Activated CD8-positive, alpha-beta T cell treated with anti-CD3 and anti-CD28 coated beads, Interleukin-2, amount 10 ng/mL, durations not matched to agents 7 days and 5 days (primary cell): ENCODE data around the gene C6orf163. TPM values are rescaled to one million over a fixed set of nuclear protein-coding genes. Genes with fewer than 3 reads are reported as not detected.
"Not testable (repeated sequence)": the region's sequence is repeated elsewhere in the genome, so short reads cannot be mapped to it uniquely, and the experiment has no call there.

Source experiments
- ATAC-seq: fragments of 150-1000 bp; cut with Tn5 transposase; one replicate; pipeline ENCODE4 v1.10.0; 2021; ENCODE audit warnings: moderate library complexity
- CTCF ChIA-PET: fragments of 350-600 bp; sonication (Branson Sonifier 250); formaldehyde crosslinking; loops from one replicate; lab custom pipeline; 2021; ENCODE audit warnings: antibody characterized with exemption; lab: Charles Lee
- POLR2A ChIA-PET: fragments of 350-600 bp; sonication (Branson Sonifier 250); formaldehyde crosslinking; loops from one replicate; lab custom pipeline; 2021; ENCODE audit warnings: antibody characterized with exemption; lab: Charles Lee
- DNase-seq: peaks from one replicate; pipeline ENCODE4 v3.0.0-alpha.2; 2020
- H3K27ac Mint-ChIP-seq: one replicate; pipeline ENCODE4 v1.8.0; 2021; ENCODE audit warnings: mild to moderate bottlenecking, mixed read lengths
- H3K27me3 Mint-ChIP-seq: one replicate; pipeline ENCODE4 v1.8.0; 2021; ENCODE audit warnings: low read depth, mixed read lengths
- H3K36me3 Mint-ChIP-seq: one replicate; pipeline ENCODE4 v1.8.0; 2021; ENCODE audit warnings: low read depth, mixed read lengths
- H3K4me1 Mint-ChIP-seq: one replicate; pipeline ENCODE4 v1.8.0; 2021; ENCODE audit warnings: low read depth, mixed read lengths
- H3K4me3 Mint-ChIP-seq: one replicate; pipeline ENCODE4 v1.8.0; 2021; ENCODE audit warnings: mild to moderate bottlenecking, mixed read lengths
- H3K9me3 Mint-ChIP-seq: one replicate; pipeline ENCODE4 v1.8.0; 2022; ENCODE audit warnings: mixed read lengths; ENCODE audit not compliant: insufficient read depth
- total RNA-seq, 2 experiments: library from RNA; stranded (reverse); gene quantifications; one replicate each; pipeline ENCODE4 v1.2.3, GENCODE V29; 2021

C6orf163 gene
- total RNA-seq = 1 to 10 TPM; 1.5 to 1.9 TPM

DNA sequence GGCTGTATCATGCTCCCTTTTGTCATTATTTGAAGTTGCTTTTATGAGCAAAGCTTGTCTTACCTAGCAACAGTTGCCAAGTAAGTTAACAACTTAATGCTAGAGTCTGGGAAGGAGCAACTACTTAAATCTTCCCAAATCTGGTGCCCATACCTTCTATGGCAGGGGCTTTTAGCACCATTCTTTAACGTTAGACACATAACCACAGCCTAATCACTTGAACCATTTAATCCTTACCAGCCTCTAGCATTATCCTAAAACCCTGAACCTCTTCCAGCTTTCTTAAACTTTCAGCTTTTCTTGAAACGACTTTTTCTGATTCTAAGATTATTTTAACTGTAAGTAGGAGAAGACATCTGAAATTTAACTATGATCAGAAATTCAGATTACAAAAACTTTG is at the start of gene C6orf163:
C6orf163 (plus strand) TSS at position 83 of the 400 bp plus-strand sequence; CDS start at position 370, 287 bp downstream.
- Mint-ChIP-seq H3K27ac (no peak within 1 kb of the TSS), H3K36me3 (peaks cover 3% of the 10 kb centered on the region), H3K27me3 (no peaks in the 10 kb centered on the region), H3K4me1 (no peaks in the 10 kb centered on the region), H3K9me3 (no peaks in the 10 kb centered on the region), H3K4me3 (no peak within 1 kb of the TSS)
- ChIA-PET CTCF (no interaction called here), POLR2A (no interaction called here)
- no peak for DNase-seq
- ATAC-seq = no peak

GRCh38 chr6:87297119-87297518 is 47.5 kb upstream of the C6orf163 start:
- CTCF ChIA-PET = interaction anchor here (0.5 to 1.2 kb wide), 2 partner anchors 19 to 303 kb away, joined by 3 read pairs; no protein-coding TSS in a partner anchor
- Mint-ChIP-seq H3K9me3 (no peaks in the 10 kb centered on the region), H3K36me3 (no peaks in the 10 kb centered on the region), H3K4me3 (no peak overlapping the region), H3K27ac (no peak overlapping the region), H3K27me3 (peaks cover 27% of the 10 kb centered on the region), H3K4me1 (no peaks in the 10 kb centered on the region)
- POLR2A ChIA-PET = no interaction called here
- no peak for ATAC-seq
- DNase-seq = no peak

DNA sequence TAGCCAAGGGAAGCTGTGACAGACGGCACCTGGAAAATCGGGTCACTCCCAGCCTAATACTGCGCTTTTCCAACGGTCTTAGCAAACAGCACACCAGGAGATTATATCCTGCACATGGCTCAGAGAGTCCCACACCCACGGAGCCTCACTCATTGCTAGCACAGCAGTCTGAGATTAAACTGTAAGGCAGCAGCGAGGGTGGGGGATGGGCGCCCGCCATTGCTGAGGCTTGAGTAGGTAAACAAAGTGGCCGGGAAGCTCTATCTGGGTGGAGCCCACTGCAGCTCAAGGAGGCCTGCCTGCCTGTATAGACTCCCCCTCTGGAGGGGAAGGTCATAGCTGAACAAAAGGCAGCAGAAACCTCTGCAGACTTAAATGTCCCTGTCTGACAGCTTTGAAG is 43.3 kb upstream of the C6orf163 start:
- H3K4me1 Mint-ChIP-seq, H3K4me3 Mint-ChIP-seq, DNase-seq, H3K9me3 Mint-ChIP-seq, ATAC-seq, H3K36me3 Mint-ChIP-seq, POLR2A ChIA-PET, H3K27ac Mint-ChIP-seq: not testable (repeated sequence)
- peaks cover 16% of the 10 kb centered on the region for H3K27me3 Mint-ChIP-seq
- CTCF ChIA-PET = interaction anchor here (1.4 kb wide), 1 partner anchor 21 kb away, joined by 4 read pairs; no protein-coding TSS in a partner anchor

- ChIA-PET POLR2A (no interaction called here), CTCF (interaction anchor here (1.5 kb wide), 1 partner anchor 9 kb away, joined by 4 read pairs; no protein-coding TSS in a partner anchor)
- ATAC-seq (no peak), DNase-seq (no peak)
- H3K27ac Mint-ChIP-seq = no peak overlapping the region
- H3K4me1 Mint-ChIP-seq = no peaks in the 10 kb centered on the region
- H3K27me3 Mint-ChIP-seq = peaks cover 26% of the 10 kb centered on the region
- no peaks in the 10 kb centered on the region for H3K9me3 Mint-ChIP-seq
- no peak overlapping the region for H3K4me3 Mint-ChIP-seq
- H3K36me3 Mint-ChIP-seq = no peaks in the 10 kb centered on the region
Measured at GRCh38 chr6:87308970-87309369, 35.6 kb upstream of the C6orf163 start.

DNA sequence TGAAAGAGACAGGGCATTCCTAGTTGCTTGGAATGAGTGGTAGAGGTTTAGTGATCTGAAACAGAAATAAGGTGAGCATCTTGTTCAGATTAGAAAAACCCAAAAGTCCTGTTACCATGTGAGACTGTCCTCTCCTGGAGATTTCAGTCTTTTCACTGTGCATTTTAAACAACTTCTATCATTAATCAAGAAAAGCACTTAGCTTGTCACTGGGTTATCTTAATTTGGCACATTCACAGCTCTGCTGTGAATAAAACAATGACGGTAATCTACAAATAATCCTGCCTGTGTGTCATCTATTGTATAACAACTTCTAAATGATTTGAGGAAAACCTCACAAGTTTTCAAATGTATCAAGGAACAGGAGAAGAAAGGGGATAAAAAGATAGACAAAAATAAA is 31.8 kb upstream of the C6orf163 start:
- CTCF ChIA-PET = interaction anchor here (1.2 kb wide), 1 partner anchor 9 kb away, joined by 3 read pairs; no protein-coding TSS in a partner anchor

DNA sequence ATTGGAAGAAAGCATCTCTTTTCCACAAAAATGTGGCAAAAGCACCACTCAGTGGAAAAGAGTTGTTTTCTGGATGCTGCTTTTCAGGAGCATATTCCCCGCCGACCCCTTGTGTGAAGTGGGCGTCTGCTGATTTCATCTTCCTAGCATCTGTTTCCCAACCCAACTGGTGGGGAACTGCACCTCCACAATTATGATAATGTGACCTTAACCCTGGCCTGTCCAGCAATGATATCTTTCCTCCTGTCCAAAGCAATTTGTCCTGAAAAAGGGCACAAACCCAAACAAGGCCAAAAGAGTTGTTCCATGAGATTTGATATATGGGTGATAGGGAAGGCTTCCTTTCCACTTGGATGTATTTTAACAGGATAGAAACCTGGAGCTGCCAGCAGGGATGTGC is 29.5 kb upstream of the C6orf163 start:
- H3K36me3 Mint-ChIP-seq = no peaks in the 10 kb centered on the region
- H3K9me3 Mint-ChIP-seq = no peaks in the 10 kb centered on the region
- no peaks in the 10 kb centered on the region for H3K4me1 Mint-ChIP-seq
- H3K27ac Mint-ChIP-seq = no peak overlapping the region
- no peak overlapping the region for H3K4me3 Mint-ChIP-seq
- peaks cover 31% of the 10 kb centered on the region for H3K27me3 Mint-ChIP-seq
- ChIA-PET POLR2A (no interaction called here), CTCF (no interaction called here)
- DNase-seq (no peak), ATAC-seq (no peak)

More for the DNA sequence above, 31.8 kb upstream of the C6orf163 start:
- DNase-seq (no peak), ATAC-seq (no peak)
- Mint-ChIP-seq H3K4me1 (no peaks in the 10 kb centered on the region), H3K4me3 (no peak overlapping the region), H3K9me3 (no peaks in the 10 kb centered on the region), H3K36me3 (no peaks in the 10 kb centered on the region), H3K27ac (no peak overlapping the region), H3K27me3 (peaks cover 29% of the 10 kb centered on the region)
- POLR2A ChIA-PET = no interaction called here

DNA sequence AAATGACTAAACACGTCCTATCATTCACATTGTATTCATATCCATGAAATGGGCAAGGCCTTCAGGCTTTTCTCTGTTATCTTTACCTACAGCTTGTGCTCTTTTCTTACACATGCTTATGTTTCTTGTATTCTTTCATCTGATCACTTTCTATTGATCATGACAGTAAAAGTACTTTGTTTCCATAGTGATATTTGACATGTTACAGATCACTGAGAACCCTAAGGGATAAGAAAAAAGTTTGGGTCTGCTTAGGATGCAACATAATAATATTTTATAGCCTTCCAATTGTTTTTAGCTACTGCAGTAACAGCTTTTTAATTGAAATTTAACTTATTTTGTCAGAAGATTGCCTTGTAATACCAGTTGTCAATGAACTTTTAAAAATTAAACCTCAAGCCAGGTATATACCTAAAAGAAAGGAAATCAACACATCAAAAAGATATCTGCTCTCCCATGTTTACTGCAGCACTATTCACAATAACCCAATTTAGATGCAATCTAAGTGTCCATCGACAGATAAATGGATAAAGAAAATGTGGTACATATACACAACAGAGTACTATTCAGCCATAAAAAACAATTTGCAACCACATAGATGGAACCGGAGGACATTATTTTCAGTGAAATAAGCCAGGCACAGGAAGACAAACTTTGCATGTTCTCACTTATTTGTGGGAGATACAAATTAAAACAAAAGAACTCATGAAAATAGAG is 25.2 kb upstream of the C6orf163 start:
- peaks cover 3% of the 10 kb centered on the region for H3K36me3 Mint-ChIP-seq

DNA sequence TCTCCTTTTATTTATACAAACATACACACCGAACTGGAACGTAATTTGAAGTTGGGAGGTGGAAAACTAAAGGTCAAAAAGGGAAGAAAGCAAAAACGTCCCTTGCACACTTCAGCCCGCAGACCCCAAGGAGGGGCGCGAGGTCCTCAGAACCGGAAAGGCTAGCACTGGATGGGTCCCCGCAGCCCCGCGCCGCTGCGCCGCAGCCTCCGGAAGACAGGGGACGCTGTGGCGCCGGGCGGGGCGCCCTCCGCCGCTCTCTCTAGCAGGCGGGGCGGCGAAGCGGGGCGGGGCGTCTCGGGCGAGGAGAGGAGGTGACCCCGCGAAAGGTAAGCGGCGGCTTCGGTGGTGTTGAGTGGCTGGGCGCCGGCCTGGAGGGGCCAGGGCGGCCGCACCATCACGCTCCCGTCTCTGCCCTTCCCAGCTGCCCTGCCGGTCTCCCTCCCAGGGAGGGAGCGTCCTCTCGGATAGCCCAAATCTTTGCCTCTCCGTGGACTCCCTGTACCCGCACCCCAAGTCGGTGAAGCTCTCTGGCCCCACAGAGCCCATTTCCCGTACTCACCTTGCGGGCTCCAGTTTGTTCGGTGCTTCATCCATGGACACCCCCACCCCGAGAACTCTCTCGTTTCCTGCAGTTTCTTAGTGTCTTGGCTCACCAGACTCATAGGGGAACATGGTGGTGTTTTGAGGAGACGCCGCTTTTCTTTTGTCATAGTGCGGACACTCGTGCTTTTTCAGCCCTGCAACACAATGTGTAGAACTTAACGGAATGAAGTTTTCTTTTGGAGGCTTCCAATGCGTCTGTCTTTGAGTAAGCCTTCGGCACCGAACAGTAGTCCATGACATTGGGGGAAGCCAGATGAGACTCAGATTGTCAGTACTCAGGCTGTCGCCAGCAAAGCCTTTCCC is 22.1 kb upstream of the C6orf163 start, which contains the start of gene SMIM8:
SMIM8 (plus strand) TSS at position 285 of the 909 bp plus-strand sequence. CDS start 14,444 bp downstream, outside the sequence.
- peak; percentile 91 for DNase-seq
- ChIA-PET CTCF (interaction anchor here (0.7 to 2.1 kb wide), 11 partner anchors 9 to 350 kb away, joined by 3 to 8 read pairs (median 3); partner anchors contain the start of genes CFAP206 and ZNF292), POLR2A (no interaction called here)
- Mint-ChIP-seq H3K27me3 (peaks cover 4% of the 10 kb centered on the region), H3K9me3 (peaks cover 10% of the 10 kb centered on the region), H3K27ac (peak within 1 kb of the TSS; percentile 85), H3K36me3 (peaks cover 9% of the 10 kb centered on the region), H3K4me3 (peak within 1 kb of the TSS; percentile 96), H3K4me1 (peaks cover 19% of the 10 kb centered on the region)
- ATAC-seq = peak; percentile 99

More for the DNA sequence above, 25.2 kb upstream of the C6orf163 start:
- Mint-ChIP-seq H3K27me3 (peaks cover 11% of the 10 kb centered on the region), H3K27ac (no peak overlapping the region), H3K4me3 (no peak overlapping the region), H3K4me1 (peaks cover 17% of the 10 kb centered on the region), H3K9me3 (peaks cover 5% of the 10 kb centered on the region)
- ChIA-PET CTCF (interaction anchor here (0.8 to 1.4 kb wide), 3 partner anchors 10 to 254 kb away, joined by 3 to 4 read pairs (median 3); no protein-coding TSS in a partner anchor), POLR2A (no interaction called here)
- DNase-seq = no peak
- no peak for ATAC-seq

- Mint-ChIP-seq H3K36me3 (peaks cover 11% of the 10 kb centered on the region), H3K4me1 (peaks cover 19% of the 10 kb centered on the region), H3K4me3 (peak overlapping the region; percentile 96)
- ATAC-seq, POLR2A ChIA-PET, DNase-seq, H3K27ac Mint-ChIP-seq, CTCF ChIA-PET, H3K9me3 Mint-ChIP-seq, H3K27me3 Mint-ChIP-seq: not testable (repeated sequence)
Measured at GRCh38 chr6:87323880-87324279, 20.7 kb upstream of the C6orf163 start.

DNA sequence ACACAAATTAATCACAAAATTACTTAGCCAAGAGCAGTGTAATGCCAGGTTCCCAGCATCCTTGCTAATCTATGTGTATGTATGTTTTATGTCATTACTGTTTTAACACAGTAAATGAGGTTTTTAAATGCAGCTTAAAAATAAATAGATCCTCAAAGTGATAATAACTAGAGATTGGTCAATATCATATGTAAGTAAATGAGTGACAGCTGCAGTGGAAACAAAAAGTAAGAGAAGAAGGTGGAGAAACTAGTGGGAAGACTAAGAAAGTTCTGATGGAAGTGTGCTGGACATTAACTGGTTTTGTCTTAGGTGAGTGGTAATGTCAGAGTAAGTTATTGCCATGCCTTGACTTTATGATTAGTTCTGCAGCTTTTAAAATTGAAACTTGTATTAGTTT is 13.7 kb upstream of the C6orf163 start:
- peaks cover 18% of the 10 kb centered on the region for H3K9me3 Mint-ChIP-seq
- DNase-seq = no peak
- ATAC-seq = no peak
- POLR2A ChIA-PET = interaction anchor here (0.7 kb wide), 1 partner anchor 1505 kb away, joined by 3 read pairs; no protein-coding TSS in a partner anchor
- peaks cover 24% of the 10 kb centered on the region for H3K36me3 Mint-ChIP-seq
- H3K4me1 Mint-ChIP-seq = peaks cover 11% of the 10 kb centered on the region
- no peak overlapping the region for H3K27ac Mint-ChIP-seq
- no peaks in the 10 kb centered on the region for H3K27me3 Mint-ChIP-seq
- CTCF ChIA-PET = interaction anchor here (1.0 to 1.7 kb wide), 2 partner anchors 9 to 10 kb away, joined by 5 to 7 read pairs; partner anchors contain the start of gene SMIM8
- no peak overlapping the region for H3K4me3 Mint-ChIP-seq

- H3K36me3 Mint-ChIP-seq = peaks cover 18% of the 10 kb centered on the region
- ChIA-PET POLR2A (no interaction called here), CTCF (no interaction called here)
- no peaks in the 10 kb centered on the region for H3K27me3 Mint-ChIP-seq
- no peak overlapping the region for H3K27ac Mint-ChIP-seq
- peaks cover 15% of the 10 kb centered on the region for H3K9me3 Mint-ChIP-seq
- ATAC-seq = no peak
- peaks cover 11% of the 10 kb centered on the region for H3K4me1 Mint-ChIP-seq
- no peak for DNase-seq
- H3K4me3 Mint-ChIP-seq = no peak overlapping the region
Measured at GRCh38 chr6:87333033-87333432, 11.6 kb upstream of the C6orf163 start.
